CD4-positive, alpha-beta T cell treated with Interleukin-10 for 1 hour (primary cell): ENCODE measurements around the gene KCP.
"Not testable (repeated sequence)": the region's sequence is repeated elsewhere in the genome, so short reads cannot be mapped to it uniquely, and the experiment has no call there.

Source experiments
- DNase-seq: peaks from one replicate; pipeline ENCODE4 v3.0.0-alpha.2; 2020

Gene KCP

GRCh38 chr7:128920913-128921582, 10.5 kb upstream of the KCP start:
- DNase-seq, result no peak

GRCh38 chr7:128919881-128920799, 9.6 kb upstream of the KCP start:
- no peak for DNase-seq

GRCh38 chr7:128919241-128919640, 8.7 kb upstream of the KCP start:
- no peak for DNase-seq

- no peak for DNase-seq
Observed at GRCh38 chr7:128918016-128918665, 7.6 kb upstream of the KCP start.

- DNase-seq, result no peak
Observed at GRCh38 chr7:128917122-128917521, 6.6 kb upstream of the KCP start.

GRCh38 chr7:128916643-128916915, 6.1 kb upstream of the KCP start:
- DNase-seq, result no peak

- DNase-seq, result no peak
Observed at GRCh38 chr7:128915841-128916642, 5.5 kb upstream of the KCP start.

- DNase-seq, result no peak
Observed at GRCh38 chr7:128915271-128915819, 4.8 kb upstream of the KCP start.

- no peak for DNase-seq
Observed at GRCh38 chr7:128914566-128915151, 4.2 kb upstream of the KCP start.

- no peak for DNase-seq
Observed at GRCh38 chr7:128913870-128914565, 3.5 kb upstream of the KCP start.

- DNase-seq, result not testable (repeated sequence)
Observed at GRCh38 chr7:128912709-128913495, 2.4 kb upstream of the KCP start.

- no peak for DNase-seq
Observed at GRCh38 chr7:128912281-128912680, 1.8 kb upstream of the KCP start.

- no peak for DNase-seq
Observed at GRCh38 chr7:128911423-128912031, 1.0 kb upstream of the KCP start.

GRCh38 chr7:128909625-128910568, 612 bp downstream of the KCP start:
- no peak for DNase-seq

GRCh38 chr7:128908750-128909624, 1.5 kb downstream of the KCP start:
- DNase-seq, result no peak

GRCh38 chr7:128906766-128907559, 3.5 kb downstream of the KCP start:
- no peak for DNase-seq
